Fibroblast of gingiva (primary cell): ENCODE results near the gene EMSY.

Source experiments
- DNase-seq: peaks from one replicate; pipeline ENCODE4 v3.0.0-alpha.2; 2011; ENCODE audit warnings: low read depth

The EMSY gene

GRCh38 chr11:76455331-76455730 is 10.5 kb downstream of the EMSY start:
- DNase-seq = no peak

GRCh38 chr11:76455931-76456330 is 11.1 kb downstream of the EMSY start:
- DNase-seq = no peak

GRCh38 chr11:76456571-76456970 is 11.8 kb downstream of the EMSY start:
- DNase-seq = no peak

- DNase-seq = no peak
Measured at GRCh38 chr11:76459299-76459698, 14.5 kb downstream of the EMSY start.

GRCh38 chr11:76459846-76460245 is 15.0 kb downstream of the EMSY start:
- DNase-seq = no peak

- DNase-seq = peak; percentile 27
Measured at GRCh38 chr11:76462317-76462716, 17.5 kb downstream of the EMSY start.

- no peak for DNase-seq
Measured at GRCh38 chr11:76465701-76466100, 20.9 kb downstream of the EMSY start.

- DNase-seq = no peak
Measured at GRCh38 chr11:76466666-76467065, 21.8 kb downstream of the EMSY start.

- no peak for DNase-seq
Measured at GRCh38 chr11:76469141-76469540, 24.3 kb downstream of the EMSY start.

- no peak for DNase-seq
Measured at GRCh38 chr11:76471382-76471781, 26.6 kb downstream of the EMSY start.

GRCh38 chr11:76480241-76480640 is 35.4 kb downstream of the EMSY start:
- no peak for DNase-seq

GRCh38 chr11:76491644-76492043 is 46.8 kb downstream of the EMSY start:
- DNase-seq = no peak

- no peak for DNase-seq
Measured at GRCh38 chr11:76493040-76493439, 48.2 kb downstream of the EMSY start.

GRCh38 chr11:76493626-76494539 is 49.1 kb downstream of the EMSY start:
- DNase-seq = no peak

GRCh38 chr11:76495019-76495418 is 50.2 kb downstream of the EMSY start:
- DNase-seq = no peak

GRCh38 chr11:76496174-76496573 is 51.4 kb downstream of the EMSY start:
- no peak for DNase-seq

- peak; percentile 38 for DNase-seq
Measured at GRCh38 chr11:76501526-76502202, 56.8 kb downstream of the EMSY start.

- DNase-seq = no peak
Measured at GRCh38 chr11:76506833-76507232, 62.0 kb downstream of the EMSY start.

GRCh38 chr11:76510060-76511047 is 65.5 kb downstream of the EMSY start:
- peak; percentile 61 for DNase-seq

GRCh38 chr11:76512851-76513653 is 68.2 kb downstream of the EMSY start:
- DNase-seq = peak; percentile 63

- DNase-seq = no peak
Measured at GRCh38 chr11:76513654-76514034, 68.8 kb downstream of the EMSY start.
